Measurements from ENCODE around the gene CD6. TPM values are rescaled to one million over a fixed set of nuclear protein-coding genes. Genes with fewer than 3 reads are reported as not detected.
A peak's percentile ranks its signal among the peaks of the same experiment; 100 is the strongest.

Gene CD6
- total and polyA plus RNA-seq, 11 donors: 0.08 to 6.1 (median 0.34) TPM; not detected in 1

DNA sequence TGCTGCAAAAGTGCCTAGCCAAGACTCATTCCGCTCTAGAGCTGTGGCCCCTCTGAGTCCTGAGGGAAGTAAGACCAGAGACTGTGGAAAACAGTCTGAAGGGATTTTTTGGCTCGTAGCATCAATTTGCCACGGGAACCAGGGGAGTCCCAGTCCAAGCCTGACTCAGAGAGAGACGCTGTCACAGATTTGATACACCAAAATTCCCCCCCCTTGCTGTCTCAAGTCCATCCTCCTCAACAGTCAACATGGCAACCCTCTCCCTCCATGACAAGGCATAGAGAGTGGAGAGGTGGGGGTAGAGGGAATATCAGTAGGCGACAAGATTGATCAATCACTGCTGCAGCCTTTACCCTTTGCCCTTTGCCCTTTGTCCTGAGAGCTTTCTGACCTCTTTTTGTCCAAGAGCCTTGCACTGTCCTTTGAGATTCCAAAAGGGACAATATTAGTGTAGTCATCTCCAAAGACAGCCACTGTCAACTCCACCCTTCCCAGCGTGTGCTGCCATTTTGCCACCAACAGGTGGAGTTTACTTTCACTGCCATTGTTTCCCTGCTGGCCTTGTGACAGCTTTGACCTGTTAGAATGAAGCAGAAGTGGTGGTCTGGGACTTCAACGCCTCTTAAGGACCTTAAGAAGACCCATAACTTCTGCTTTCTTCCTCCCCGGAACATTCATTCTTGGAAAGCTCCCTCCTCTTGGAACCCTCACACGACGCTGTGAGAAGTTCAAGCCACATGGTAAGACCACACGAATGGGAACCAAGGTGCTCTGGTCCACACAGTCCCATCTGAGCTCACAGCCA is 26.8 kb upstream of the CD6 start:
- no peak for ATAC-seq
- Histone ChIP-seq H3K9me3 (no peaks in the 10 kb centered on the region), H3K4me3 (no peak overlapping the region), H3K4me1 (peaks cover 0 to 39% (median 8%) of the 10 kb centered on the region in 12 donors), H3K27ac (no peak overlapping the region), H3K27me3 (no peaks in the 10 kb centered on the region), H3K36me3 (peaks cover 0 to 76% (median 33%) of the 10 kb centered on the region in 9 donors)
- intact Hi-C loops (cut with DNase I): no loop called here
- TF ChIP-seq POLR2A (IDR thresholded peaks at IDR 0.05) (no peak), CTCF (IDR thresholded peaks at IDR 0.05) (peak in 3 of 12 donors; percentile 12 to 24 (median 18))
- WGBS, 4 donors: 85 to 93% (median 86%) methylated on average over 11 of the region's 11 CpGs
- DNase-seq: no peak

- peaks cover 0 to 44% (median 14%) of the 10 kb centered on the region in 12 donors for H3K4me1 ChIP-seq
- WGBS, 4 donors: 68 to 81% (median 76%) methylated on average over 5 of the region's 5 CpGs
- peaks cover 0 to 70% (median 27%) of the 10 kb centered on the region in 9 donors for H3K36me3 ChIP-seq
- no peak for TF ChIP-seq CTCF (IDR thresholded peaks at IDR 0.05)
- TF ChIP-seq POLR2A (IDR thresholded peaks at IDR 0.05): no peak
- no peak overlapping the region for H3K4me3 ChIP-seq
- H3K9me3 ChIP-seq: no peaks in the 10 kb centered on the region
- no peaks in the 10 kb centered on the region for H3K27me3 ChIP-seq
- H3K27ac ChIP-seq: no peak overlapping the region
- DNase-seq (no peak), ATAC-seq (no peak)
- intact Hi-C loops (cut with DNase I): no loop called here
These were observed 26.2 kb upstream of the CD6 start for GRCh38 chr11:60945295-60945667.

DNA sequence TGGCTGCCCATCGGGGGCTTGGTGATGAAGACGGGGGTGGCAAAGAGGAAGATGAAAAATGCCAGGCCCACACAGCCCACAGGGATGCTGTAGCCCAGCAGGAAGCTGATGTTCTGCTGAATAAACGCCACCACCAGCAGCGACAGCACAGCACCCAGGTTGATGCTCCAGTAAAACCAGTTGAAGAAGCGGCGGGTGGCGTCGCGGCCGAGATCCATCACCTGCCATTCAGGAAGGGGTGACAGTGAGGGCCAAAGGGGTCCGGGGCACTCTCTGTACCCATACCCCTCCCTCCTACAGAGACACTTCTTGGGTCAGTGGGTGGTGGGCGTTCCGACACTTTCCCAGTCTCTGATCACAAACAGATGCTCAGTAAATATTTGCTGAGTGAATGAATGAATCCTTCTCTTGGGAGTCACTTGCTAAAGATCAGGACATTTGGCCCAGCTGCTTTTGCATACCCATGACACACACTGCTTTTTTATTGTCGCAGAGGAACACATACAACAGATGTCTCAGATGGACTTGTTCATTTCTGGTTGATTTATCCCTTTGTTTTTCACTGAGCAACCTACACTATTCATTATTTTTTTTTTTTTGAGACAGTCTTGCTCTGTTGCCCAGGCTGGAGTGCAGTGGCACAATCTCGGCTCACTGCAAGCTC is 24.7 kb upstream of the CD6 start:
- Histone ChIP-seq H3K4me3 (no peak overlapping the region), H3K27ac (no peak overlapping the region), H3K27me3 (peaks cover 0 to 5% (median 0%) of the 10 kb centered on the region in 9 donors), H3K36me3 (peaks cover 0 to 55% (median 13%) of the 10 kb centered on the region in 9 donors), H3K9me3 (no peaks in the 10 kb centered on the region), H3K4me1 (peaks cover 0 to 52% (median 16%) of the 10 kb centered on the region in 12 donors)
- no peak for ATAC-seq
- WGBS, 4 donors: 88 to 89% (median 89%) methylated on average over 15 of the region's 15 CpGs
- no peak for DNase-seq
- intact Hi-C loops (cut with DNase I): no loop called here
- TF ChIP-seq CTCF (IDR thresholded peaks at IDR 0.05) (no peak), POLR2A (IDR thresholded peaks at IDR 0.05) (no peak)

- 49 to 63% (median 55%) methylated on average over 2 of the region's 2 CpGs for WGBS, 4 donors
- Histone ChIP-seq H3K4me3 (no peak overlapping the region), H3K36me3 (peaks cover 0 to 46% (median 6%) of the 10 kb centered on the region in 9 donors), H3K4me1 (peaks cover 0 to 57% (median 15%) of the 10 kb centered on the region in 12 donors), H3K9me3 (no peaks in the 10 kb centered on the region), H3K27ac (peak overlapping the region in 1 of 12 donors; percentile 11), H3K27me3 (peaks cover 0 to 5% (median 0%) of the 10 kb centered on the region in 9 donors)
- ATAC-seq: no peak
- intact Hi-C loops (cut with DNase I): no loop called here
- TF ChIP-seq CTCF (IDR thresholded peaks at IDR 0.05) (no peak), POLR2A (IDR thresholded peaks at IDR 0.05) (no peak)
- DNase-seq: no peak
These were observed 23.8 kb upstream of the CD6 start for GRCh38 chr11:60947700-60948099.

Data from heart left ventricle (tissue), 16 donors.